WTC11 (cell line): Measurements from ENCODE around the gene PCGF1. TPM values are rescaled to one million over a fixed set of nuclear protein-coding genes. Genes with fewer than 3 reads are reported as not detected.

Experiments used
- ATF2 ChIP-seq: sonication (generic); formaldehyde crosslinking; IDR thresholded peaks from 2 replicates; pipeline ENCODE4 v1.8.1; 2022; ENCODE audit warnings: low read depth, missing genetic modification reagents, borderline replicate concordance
- CREM ChIP-seq: sonication (generic); formaldehyde crosslinking; IDR thresholded peaks from 2 replicates; pipeline ENCODE4 v1.8.1; 2022; ENCODE audit warnings: mild to moderate bottlenecking, missing genetic modification reagents, moderate library complexity
- CTCF ChIP-seq: fragments of 200-600 bp; IDR thresholded peaks from 2 replicates; pipeline ENCODE4 v1.8.0; 2022; ENCODE audit warnings: antibody characterized with exemption
- ETV6 ChIP-seq: sonication (generic); formaldehyde crosslinking; IDR thresholded peaks from 2 replicates; pipeline ENCODE4 v1.8.1; 2022; ENCODE audit warnings: mild to moderate bottlenecking, missing genetic modification reagents
- FOXK1 ChIP-seq: sonication (generic); formaldehyde crosslinking; IDR thresholded peaks from 2 replicates; pipeline ENCODE4 v1.8.0; 2022; ENCODE audit warnings: mild to moderate bottlenecking, moderate library complexity, missing genetic modification reagents
- GABPB1 ChIP-seq: sonication (generic); formaldehyde crosslinking; IDR thresholded peaks from 2 replicates; pipeline ENCODE4 v1.8.1; 2023; ENCODE audit warnings: mild to moderate bottlenecking, missing genetic modification reagents
- JUN ChIP-seq: sonication (generic); formaldehyde crosslinking; IDR thresholded peaks from 2 replicates; pipeline ENCODE4 v1.8.0; 2023; ENCODE audit warnings: mild to moderate bottlenecking, missing genetic modification reagents
- MYBL2 ChIP-seq: sonication (generic); formaldehyde crosslinking; IDR thresholded peaks from 2 replicates; pipeline ENCODE4 v1.8.1; 2023; ENCODE audit warnings: mild to moderate bottlenecking, moderate library complexity, missing genetic modification reagents
- NR2C2 ChIP-seq: sonication (generic); formaldehyde crosslinking; IDR thresholded peaks from 2 replicates; pipeline ENCODE4 v1.8.0; 2022; ENCODE audit warnings: mild to moderate bottlenecking, missing genetic modification reagents
- RELA ChIP-seq: sonication (generic); formaldehyde crosslinking; IDR thresholded peaks from 2 replicates; pipeline ENCODE4 v1.8.1; 2022; ENCODE audit warnings: missing genetic modification reagents, mild to moderate bottlenecking, borderline replicate concordance
- SMAD3 ChIP-seq: sonication (generic); formaldehyde crosslinking; IDR thresholded peaks from 2 replicates; pipeline ENCODE4 v1.8.0; 2022; ENCODE audit warnings: missing genetic modification reagents, mild to moderate bottlenecking, borderline replicate concordance
- SP1 ChIP-seq: sonication (generic); formaldehyde crosslinking; conservative IDR thresholded peaks from 2 replicates; pipeline ENCODE4 v1.8.1; 2022; ENCODE audit warnings: missing genetic modification reagents
- TEAD1 ChIP-seq: sonication (generic); formaldehyde crosslinking; IDR thresholded peaks from 2 replicates; pipeline ENCODE4 v1.8.0; 2022; ENCODE audit warnings: mild to moderate bottlenecking, missing genetic modification reagents
- TEAD4 ChIP-seq: sonication (generic); formaldehyde crosslinking; IDR thresholded peaks from 2 replicates; pipeline ENCODE4 v1.8.0; 2022; ENCODE audit warnings: mild to moderate bottlenecking, missing genetic modification reagents
- ZNF232 ChIP-seq: sonication (generic); formaldehyde crosslinking; IDR thresholded peaks from 2 replicates; pipeline ENCODE4 v1.8.0; 2022; ENCODE audit warnings: mild to moderate bottlenecking, missing genetic modification reagents
- ZNF281 ChIP-seq: sonication (generic); formaldehyde crosslinking; IDR thresholded peaks from 2 replicates; pipeline ENCODE4 v1.8.0; 2023; ENCODE audit warnings: mild to moderate bottlenecking, missing genetic modification reagents
- ZNF512 ChIP-seq: sonication (generic); formaldehyde crosslinking; IDR thresholded peaks from 2 replicates; pipeline ENCODE4 v1.8.1; 2022; ENCODE audit warnings: missing genetic modification reagents, borderline replicate concordance
- total RNA-seq: library from RNA; stranded (reverse); gene quantifications from 3 replicates; pipeline ENCODE4 v1.2.3, GENCODE V29; 2021
- TF ChIP-seq, protein P1 (sequence below): sonication (generic); formaldehyde crosslinking; IDR thresholded peaks from 2 replicates; pipeline ENCODE4 v1.8.1; 2022; ENCODE audit warnings: mild to moderate bottlenecking, moderate library complexity, missing genetic modification reagents
- TF ChIP-seq, protein P2 (sequence below): sonication (generic); formaldehyde crosslinking; IDR thresholded peaks from 2 replicates; pipeline ENCODE4 v1.8.0; 2023; ENCODE audit warnings: missing genetic modification reagents, mild to moderate bottlenecking, borderline replicate concordance
- TF ChIP-seq, protein P3 (sequence below): fragments of 250-450 bp; sonication (Bioruptor Pico); IDR thresholded peaks from 2 replicates; pipeline ENCODE4 v1.9.0; 2021; ENCODE audit warnings: mild to moderate bottlenecking
- TF ChIP-seq, protein P4 (sequence below): sonication (generic); formaldehyde crosslinking; IDR thresholded peaks from 2 replicates; pipeline ENCODE4 v1.8.1; 2022; ENCODE audit warnings: mild to moderate bottlenecking, missing genetic modification reagents, moderate library complexity, borderline replicate concordance

PCGF1 gene
- total RNA-seq, 1 experiment from 2014 or later = 15.7 TPM

DNA sequence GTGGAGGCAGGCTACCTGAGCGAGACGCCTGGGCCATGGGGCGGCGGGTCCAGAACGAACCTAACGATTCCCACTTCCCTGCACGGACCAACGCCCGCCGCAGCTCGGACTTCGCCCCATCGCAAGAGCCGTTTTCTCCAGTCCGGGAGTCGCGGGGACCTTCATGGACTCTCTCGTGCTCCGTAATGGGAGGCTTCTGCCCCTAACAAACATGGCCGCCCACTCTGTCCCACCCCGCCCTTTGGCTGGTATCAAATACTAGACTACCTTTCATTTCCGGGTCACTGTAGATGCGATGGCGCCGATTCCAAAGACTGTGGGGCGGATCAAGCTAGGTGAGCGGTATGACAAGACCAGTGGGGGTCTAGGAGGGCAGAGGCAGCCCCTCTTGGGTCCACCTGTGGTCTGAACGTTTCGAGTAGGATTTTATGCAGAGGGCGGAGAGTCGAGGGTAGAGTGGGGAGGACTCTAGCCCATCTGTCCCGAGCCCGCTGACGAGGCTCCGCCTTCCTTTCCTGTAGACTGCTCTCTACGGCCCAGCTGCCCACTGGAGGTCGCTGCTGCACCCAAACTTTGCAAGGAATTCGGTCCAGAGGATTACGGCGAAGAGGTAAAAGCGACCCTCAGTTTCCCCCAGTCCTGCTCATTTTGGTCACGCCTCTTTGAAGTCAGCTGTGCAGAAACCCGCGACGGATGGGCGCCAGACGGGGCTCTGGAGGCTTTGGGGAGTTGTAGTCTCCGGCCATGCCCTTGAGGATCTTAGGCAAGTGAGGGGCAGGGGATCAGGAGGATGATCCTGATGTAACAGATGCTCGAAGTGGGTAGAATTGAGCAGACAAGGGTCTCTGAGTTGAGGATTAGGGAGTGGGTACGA is 24.5 kb downstream of the PCGF1 start, which contains the start of the genes CCDC142 and TTC31 (continued):
- peak; percentile 94 for TF ChIP-seq NR2C2
- TF ChIP-seq, protein P1, sequence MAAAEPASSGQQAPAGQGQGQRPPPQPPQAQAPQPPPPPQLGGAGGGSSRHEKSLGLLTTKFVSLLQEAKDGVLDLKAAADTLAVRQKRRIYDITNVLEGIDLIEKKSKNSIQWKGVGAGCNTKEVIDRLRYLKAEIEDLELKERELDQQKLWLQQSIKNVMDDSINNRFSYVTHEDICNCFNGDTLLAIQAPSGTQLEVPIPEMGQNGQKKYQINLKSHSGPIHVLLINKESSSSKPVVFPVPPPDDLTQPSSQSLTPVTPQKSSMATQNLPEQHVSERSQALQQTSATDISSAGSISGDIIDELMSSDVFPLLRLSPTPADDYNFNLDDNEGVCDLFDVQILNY = peak; percentile 32
- 0 out of 2 replicates have a peak, but pooled peaks have one; percentile 14 for TF ChIP-seq TEAD1 (CRISPR knock-in tag)
- 0 out of 2 replicates have a peak, but pooled peaks have one; percentile 21 for TF ChIP-seq ZNF281 (CRISPR knock-in tag)
- TF ChIP-seq, protein P2, sequence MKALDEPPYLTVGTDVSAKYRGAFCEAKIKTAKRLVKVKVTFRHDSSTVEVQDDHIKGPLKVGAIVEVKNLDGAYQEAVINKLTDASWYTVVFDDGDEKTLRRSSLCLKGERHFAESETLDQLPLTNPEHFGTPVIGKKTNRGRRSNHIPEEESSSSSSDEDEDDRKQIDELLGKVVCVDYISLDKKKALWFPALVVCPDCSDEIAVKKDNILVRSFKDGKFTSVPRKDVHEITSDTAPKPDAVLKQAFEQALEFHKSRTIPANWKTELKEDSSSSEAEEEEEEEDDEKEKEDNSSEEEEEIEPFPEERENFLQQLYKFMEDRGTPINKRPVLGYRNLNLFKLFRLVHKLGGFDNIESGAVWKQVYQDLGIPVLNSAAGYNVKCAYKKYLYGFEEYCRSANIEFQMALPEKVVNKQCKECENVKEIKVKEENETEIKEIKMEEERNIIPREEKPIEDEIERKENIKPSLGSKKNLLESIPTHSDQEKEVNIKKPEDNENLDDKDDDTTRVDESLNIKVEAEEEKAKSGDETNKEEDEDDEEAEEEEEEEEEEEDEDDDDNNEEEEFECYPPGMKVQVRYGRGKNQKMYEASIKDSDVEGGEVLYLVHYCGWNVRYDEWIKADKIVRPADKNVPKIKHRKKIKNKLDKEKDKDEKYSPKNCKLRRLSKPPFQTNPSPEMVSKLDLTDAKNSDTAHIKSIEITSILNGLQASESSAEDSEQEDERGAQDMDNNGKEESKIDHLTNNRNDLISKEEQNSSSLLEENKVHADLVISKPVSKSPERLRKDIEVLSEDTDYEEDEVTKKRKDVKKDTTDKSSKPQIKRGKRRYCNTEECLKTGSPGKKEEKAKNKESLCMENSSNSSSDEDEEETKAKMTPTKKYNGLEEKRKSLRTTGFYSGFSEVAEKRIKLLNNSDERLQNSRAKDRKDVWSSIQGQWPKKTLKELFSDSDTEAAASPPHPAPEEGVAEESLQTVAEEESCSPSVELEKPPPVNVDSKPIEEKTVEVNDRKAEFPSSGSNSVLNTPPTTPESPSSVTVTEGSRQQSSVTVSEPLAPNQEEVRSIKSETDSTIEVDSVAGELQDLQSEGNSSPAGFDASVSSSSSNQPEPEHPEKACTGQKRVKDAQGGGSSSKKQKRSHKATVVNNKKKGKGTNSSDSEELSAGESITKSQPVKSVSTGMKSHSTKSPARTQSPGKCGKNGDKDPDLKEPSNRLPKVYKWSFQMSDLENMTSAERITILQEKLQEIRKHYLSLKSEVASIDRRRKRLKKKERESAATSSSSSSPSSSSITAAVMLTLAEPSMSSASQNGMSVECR = peak; percentile 3; the same call in 1 of the 2 replicates
- TF ChIP-seq ZNF512 (CRISPR knock-in tag) = no peak
- TF ChIP-seq GABPB1 (CRISPR knock-in tag) = peak; percentile 79
- peak; percentile 33; the same call in 1 of the 2 replicates for TF ChIP-seq TEAD4 (CRISPR knock-in tag)
- peak; percentile 29; the same call in 1 of the 2 replicates for TF ChIP-seq MYBL2 (CRISPR knock-in tag)
- TF ChIP-seq ETV6 (CRISPR knock-in tag) = peak; percentile 84
- TF ChIP-seq, protein P3, sequence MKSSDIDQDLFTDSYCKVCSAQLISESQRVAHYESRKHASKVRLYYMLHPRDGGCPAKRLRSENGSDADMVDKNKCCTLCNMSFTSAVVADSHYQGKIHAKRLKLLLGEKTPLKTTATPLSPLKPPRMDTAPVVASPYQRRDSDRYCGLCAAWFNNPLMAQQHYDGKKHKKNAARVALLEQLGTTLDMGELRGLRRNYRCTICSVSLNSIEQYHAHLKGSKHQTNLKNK (CRISPR knock-in tag) = no peak
- peak; percentile 77 for TF ChIP-seq FOXK1
- TF ChIP-seq SMAD3 (CRISPR knock-in tag) = peak; percentile 13; the same call in 1 of the 2 replicates
- TF ChIP-seq ATF2 = no peak
- TF ChIP-seq CREM (CRISPR knock-in tag) = no peak; the same call in 1 of the 2 replicates
- TF ChIP-seq CTCF = peak; percentile 68
- TF ChIP-seq JUN = no peak; the same call in 1 of the 2 replicates
- TF ChIP-seq SP1 (CRISPR knock-in tag) = peak; percentile 85
- TF ChIP-seq RELA (CRISPR knock-in tag) = no peak
- peak; percentile 14; the same call in 1 of the 2 replicates for TF ChIP-seq ZNF232 (CRISPR knock-in tag)
- TF ChIP-seq, protein P4, sequence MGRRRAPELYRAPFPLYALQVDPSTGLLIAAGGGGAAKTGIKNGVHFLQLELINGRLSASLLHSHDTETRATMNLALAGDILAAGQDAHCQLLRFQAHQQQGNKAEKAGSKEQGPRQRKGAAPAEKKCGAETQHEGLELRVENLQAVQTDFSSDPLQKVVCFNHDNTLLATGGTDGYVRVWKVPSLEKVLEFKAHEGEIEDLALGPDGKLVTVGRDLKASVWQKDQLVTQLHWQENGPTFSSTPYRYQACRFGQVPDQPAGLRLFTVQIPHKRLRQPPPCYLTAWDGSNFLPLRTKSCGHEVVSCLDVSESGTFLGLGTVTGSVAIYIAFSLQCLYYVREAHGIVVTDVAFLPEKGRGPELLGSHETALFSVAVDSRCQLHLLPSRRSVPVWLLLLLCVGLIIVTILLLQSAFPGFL (CRISPR knock-in tag) = no peak
